Measurements from ENCODE around the gene HAGH.
A peak's percentile ranks its signal among the peaks of the same experiment; 100 is the strongest.

The HAGH gene

GRCh38 chr16:1777375-1778199 is 49.0 kb downstream of the HAGH start:
- no peak for TF ChIP-seq CTCF (IDR thresholded peaks at IDR 0.05; ENCODE audit: insufficient read depth, low read length, poor library complexity, severe bottlenecking)
- Histone ChIP-seq H3K4me3 (replicated peaks; ENCODE audit: low read depth, low read length) (no peak overlapping the region), H3K36me3 (ENCODE audit: control insufficient read depth, insufficient read depth, low read length) (peaks cover 15% of the 10 kb centered on the region), H3K27me3 (replicated peaks; ENCODE audit: control insufficient read depth, insufficient read depth, low read length) (no peaks in the 10 kb centered on the region)
- DNase-seq (ENCODE audit: extremely low read depth, insufficient read length) = peak; percentile 22

- no peaks in the 10 kb centered on the region for H3K27me3 ChIP-seq (replicated peaks; ENCODE audit: control insufficient read depth, insufficient read depth, low read length)
- TF ChIP-seq CTCF (IDR thresholded peaks at IDR 0.05; ENCODE audit: insufficient read depth, low read length, poor library complexity, severe bottlenecking) = no peak
- peaks cover 15% of the 10 kb centered on the region for H3K36me3 ChIP-seq (ENCODE audit: control insufficient read depth, insufficient read depth, low read length)
- DNase-seq (ENCODE audit: extremely low read depth, insufficient read length) = peak; percentile 18
- no peak overlapping the region for H3K4me3 ChIP-seq (replicated peaks; ENCODE audit: low read depth, low read length)
Measured at GRCh38 chr16:1776991-1777374, 49.6 kb downstream of the HAGH start.

- Histone ChIP-seq H3K36me3 (ENCODE audit: control insufficient read depth, insufficient read depth, low read length) (peaks cover 15% of the 10 kb centered on the region), H3K27me3 (replicated peaks; ENCODE audit: control insufficient read depth, insufficient read depth, low read length) (no peaks in the 10 kb centered on the region), H3K4me3 (replicated peaks; ENCODE audit: low read depth, low read length) (no peak overlapping the region)
- peak; percentile 13 for DNase-seq (ENCODE audit: extremely low read depth, insufficient read length)
- TF ChIP-seq CTCF (IDR thresholded peaks at IDR 0.05; ENCODE audit: insufficient read depth, low read length, poor library complexity, severe bottlenecking) = no peak
Measured at GRCh38 chr16:1776672-1776955, 50.0 kb downstream of the HAGH start.

GRCh38 chr16:1775846-1776671 is 50.6 kb downstream of the HAGH start:
- Histone ChIP-seq H3K4me3 (replicated peaks; ENCODE audit: low read depth, low read length) (no peak overlapping the region), H3K27me3 (replicated peaks; ENCODE audit: control insufficient read depth, insufficient read depth, low read length) (no peaks in the 10 kb centered on the region), H3K36me3 (ENCODE audit: control insufficient read depth, insufficient read depth, low read length) (peaks cover 15% of the 10 kb centered on the region)
- DNase-seq (ENCODE audit: extremely low read depth, insufficient read length) = peak; percentile 12
- TF ChIP-seq CTCF (IDR thresholded peaks at IDR 0.05; ENCODE audit: insufficient read depth, low read length, poor library complexity, severe bottlenecking) = no peak

GRCh38 chr16:1775006-1775845 is 51.4 kb downstream of the HAGH start:
- H3K36me3 ChIP-seq (ENCODE audit: control insufficient read depth, insufficient read depth, low read length) = peaks cover 17% of the 10 kb centered on the region
- TF ChIP-seq CTCF (IDR thresholded peaks at IDR 0.05; ENCODE audit: insufficient read depth, low read length, poor library complexity, severe bottlenecking) = no peak
- peak; percentile 11 for DNase-seq (ENCODE audit: extremely low read depth, insufficient read length)
- no peaks in the 10 kb centered on the region for H3K27me3 ChIP-seq (replicated peaks; ENCODE audit: control insufficient read depth, insufficient read depth, low read length)
- H3K4me3 ChIP-seq (replicated peaks; ENCODE audit: low read depth, low read length) = no peak overlapping the region
